GM19328 (cell line): ENCODE data around the gene SH2D1B.

ENCODE experiments used
- ATAC-seq: cut with Tn5 transposase; IDR thresholded peaks from one replicate; pipeline ENCODE4 v1.9.1; 2021; ENCODE audit warnings: mild to moderate bottlenecking, moderate library complexity; ENCODE audit not compliant: unreplicated experiment

Gene SH2D1B

DNA sequence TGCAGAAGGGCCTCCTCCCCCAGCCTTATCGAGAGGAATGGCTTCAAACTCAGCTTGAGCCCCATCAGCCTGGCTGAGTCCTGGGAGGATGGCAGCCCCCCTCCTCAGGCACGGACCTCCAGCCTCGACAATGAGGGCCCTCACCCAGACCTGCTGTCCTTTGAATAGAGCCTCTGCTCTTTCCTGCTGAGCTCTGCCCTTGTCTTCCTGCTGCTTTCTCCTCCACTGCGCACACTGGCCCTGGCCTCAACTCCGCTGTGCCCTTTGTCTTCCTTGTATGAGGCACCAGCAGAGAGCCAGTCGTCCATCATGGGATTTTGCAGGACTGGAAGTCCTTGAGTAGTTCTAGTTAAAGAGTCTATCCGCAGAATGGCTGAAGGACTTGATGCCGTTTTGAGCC lies 28.4 kb downstream of the SH2D1B start:
- ATAC-seq: no peak

DNA sequence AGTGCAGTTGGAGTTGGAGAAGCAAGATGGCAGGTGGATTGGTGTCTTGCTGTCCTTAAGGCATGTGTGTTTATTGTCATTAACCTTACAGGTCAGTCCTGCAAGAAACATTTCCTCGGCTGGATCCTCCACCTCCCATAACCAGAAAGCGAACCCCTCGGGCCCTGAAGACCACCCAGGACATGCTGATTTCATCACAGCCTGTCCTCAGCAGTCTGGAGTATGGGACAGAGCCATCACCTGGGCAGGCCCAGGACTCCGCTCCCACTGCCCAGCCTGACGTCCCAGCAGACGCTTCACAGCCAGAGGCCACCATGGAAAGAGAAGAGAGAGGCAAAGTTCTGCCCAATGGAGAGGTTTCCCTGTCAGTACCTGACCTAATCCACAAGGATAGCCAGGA lies 28.8 kb downstream of the SH2D1B start:
- ATAC-seq: no peak

DNA sequence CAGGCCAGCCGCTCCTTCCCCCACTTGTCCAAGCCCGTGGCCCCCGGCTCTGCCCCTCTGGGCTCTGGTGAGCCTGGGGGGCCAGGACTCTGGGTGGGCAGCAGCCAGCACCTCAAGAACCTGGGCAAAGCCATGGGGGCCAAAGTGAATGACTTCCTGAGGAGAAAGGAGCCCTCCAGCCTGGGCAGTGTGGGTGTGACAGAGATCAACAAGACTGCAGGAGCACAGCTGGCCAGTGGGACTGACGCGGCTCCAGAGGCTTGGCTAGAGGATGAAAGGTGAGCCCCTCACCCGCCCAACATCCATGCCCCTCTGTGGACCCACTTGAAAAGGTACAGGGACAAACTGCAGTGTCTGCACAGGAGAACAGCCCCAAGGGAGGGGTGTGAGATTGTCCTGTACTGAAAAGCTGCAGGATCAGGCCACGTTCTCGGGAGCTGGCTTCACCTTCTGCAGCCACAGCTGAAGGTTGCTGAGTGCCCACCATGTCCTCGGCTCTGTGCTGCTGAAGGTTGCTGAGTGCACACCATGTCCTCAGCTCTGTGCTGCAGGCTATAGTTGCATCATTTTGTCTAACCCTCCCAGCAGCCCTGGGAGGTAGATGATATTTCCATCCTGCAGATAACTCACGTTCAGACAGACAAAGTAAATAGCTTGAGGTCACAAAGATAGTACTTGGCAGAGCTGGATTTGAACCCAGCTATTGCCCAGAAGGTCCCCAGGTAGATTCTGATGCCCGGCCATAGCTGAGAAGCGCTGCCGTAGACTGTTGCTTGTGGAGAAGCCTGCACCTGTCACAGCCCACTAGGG lies 29.8 kb downstream of the SH2D1B start:
- ATAC-seq: no peak

DNA sequence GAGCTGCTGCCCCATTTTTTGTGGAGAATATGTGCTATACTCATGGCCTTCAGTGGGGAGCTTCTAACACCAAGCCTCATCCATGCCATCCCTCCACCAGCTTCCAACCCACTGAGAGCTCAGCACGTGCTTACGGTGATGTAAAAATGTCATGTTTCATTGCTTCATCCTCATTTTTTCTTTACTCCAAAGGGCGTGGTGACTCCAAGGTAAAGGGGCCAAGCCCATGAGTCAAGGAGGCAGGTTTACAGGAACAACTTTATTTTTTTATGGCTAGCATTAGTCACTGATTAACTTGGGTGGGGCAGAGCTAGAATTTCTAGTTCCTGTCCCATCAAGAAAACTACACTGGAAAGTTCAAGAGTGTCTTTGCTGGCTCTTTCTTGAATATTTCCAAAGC lies 30.6 kb downstream of the SH2D1B start, which contains the start of gene C1orf226:
C1orf226 (plus strand) TSS at position 346 of the 400 bp plus-strand sequence. CDS start 174 bp downstream, outside the sequence.
- no peak for ATAC-seq

DNA sequence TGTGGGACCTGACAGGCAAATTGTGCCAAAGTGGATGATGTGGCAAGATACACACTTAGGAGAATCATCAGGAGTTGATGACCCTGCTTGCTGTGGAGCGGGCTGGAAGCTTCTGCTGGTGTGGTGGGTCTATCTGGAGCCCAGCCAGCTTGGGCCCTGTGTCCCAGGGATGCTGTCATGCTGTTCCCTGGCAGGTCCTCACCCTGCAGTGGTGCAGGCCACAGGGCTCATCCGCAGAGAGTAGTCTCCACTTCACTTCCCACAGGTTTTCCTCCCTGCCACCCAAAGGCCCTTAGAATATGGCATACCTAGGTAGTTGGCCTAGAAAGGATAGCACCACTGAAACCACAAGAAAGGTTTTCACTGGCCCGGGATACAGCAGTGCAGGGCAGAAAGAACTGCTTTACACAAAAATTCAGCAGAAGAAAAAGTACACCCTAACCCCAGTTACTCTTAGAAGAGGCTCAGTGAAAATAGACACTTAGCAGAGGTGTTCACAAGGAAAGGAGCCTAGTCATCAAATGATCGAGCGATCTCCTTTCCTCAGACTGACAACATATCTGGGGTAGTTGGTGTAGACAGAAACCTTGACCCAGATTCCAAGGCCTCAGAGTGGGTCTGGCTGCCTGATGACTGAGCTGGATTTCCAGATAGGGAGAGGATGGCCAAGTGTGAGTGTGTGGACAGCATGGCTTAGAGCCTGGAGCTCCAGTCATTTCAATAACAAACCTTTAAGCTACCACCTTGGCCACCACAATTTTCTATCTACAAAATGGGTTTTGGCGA lies 31.7 kb downstream of the SH2D1B start:
- ATAC-seq: no peak

DNA sequence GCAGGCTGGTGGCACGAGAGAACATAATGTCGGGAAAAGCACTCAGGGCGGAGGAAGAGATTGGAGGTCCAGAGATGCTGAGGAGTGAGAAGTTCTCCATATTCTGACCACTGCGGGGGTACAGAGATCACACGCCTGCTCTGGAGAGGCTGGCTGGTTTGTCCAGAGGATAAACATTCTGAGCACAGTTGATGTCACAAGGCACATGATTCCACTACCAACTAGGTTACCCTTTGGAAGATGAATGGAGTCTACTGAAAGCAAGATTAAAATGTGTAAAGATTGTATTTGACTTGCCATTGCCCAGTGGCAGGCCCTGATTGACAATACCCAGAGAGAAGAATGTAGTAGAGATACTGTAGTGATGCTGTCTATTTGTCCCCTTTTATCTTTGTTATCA lies 35.2 kb downstream of the SH2D1B start, which contains the start of gene SPATA46:
SPATA46 (minus strand) TSS at position 164 of the 400 bp plus-strand sequence; CDS start at position 100, 64 bp downstream.
- no peak for ATAC-seq

DNA sequence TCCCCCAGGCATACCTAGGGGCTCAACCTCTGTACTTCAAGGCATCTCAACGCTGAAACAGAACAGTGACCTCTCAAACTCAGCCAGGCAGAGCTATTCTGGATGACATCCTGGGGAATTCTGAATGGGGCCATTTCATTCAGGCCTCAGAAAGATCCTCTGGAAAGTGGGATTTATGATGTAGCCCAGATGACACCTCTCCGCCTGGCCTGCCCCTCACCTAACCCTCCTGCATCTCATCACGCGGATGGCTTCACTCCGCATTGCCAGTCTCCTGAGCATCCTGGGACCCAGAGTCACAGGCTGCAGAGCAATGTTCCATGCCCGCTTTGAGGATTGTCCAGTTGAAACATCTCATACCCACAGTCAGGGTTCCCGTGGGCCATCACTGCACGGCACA lies 36.5 kb downstream of the SH2D1B start:
- ATAC-seq: no peak

DNA sequence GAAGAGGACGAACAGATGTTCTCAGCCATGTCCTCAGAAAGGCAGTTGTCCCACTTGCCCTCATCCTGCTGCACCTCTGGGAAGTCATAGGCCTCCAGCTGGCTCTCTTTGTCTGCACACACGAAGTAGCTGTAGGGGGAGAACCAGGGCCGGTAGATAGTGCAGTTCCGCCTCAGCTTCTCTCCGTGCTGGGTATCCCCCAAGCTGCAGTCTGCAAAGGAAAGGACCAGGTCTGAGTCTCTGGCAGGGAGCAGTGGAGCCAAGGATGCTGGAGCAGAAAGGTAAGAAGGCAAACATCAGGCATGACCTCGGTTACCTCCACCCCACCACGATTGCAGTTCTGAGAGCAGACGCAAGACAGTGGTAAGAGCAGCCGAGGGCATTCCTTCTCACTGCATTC lies 37.5 kb downstream of the SH2D1B start:
- no peak for ATAC-seq

DNA sequence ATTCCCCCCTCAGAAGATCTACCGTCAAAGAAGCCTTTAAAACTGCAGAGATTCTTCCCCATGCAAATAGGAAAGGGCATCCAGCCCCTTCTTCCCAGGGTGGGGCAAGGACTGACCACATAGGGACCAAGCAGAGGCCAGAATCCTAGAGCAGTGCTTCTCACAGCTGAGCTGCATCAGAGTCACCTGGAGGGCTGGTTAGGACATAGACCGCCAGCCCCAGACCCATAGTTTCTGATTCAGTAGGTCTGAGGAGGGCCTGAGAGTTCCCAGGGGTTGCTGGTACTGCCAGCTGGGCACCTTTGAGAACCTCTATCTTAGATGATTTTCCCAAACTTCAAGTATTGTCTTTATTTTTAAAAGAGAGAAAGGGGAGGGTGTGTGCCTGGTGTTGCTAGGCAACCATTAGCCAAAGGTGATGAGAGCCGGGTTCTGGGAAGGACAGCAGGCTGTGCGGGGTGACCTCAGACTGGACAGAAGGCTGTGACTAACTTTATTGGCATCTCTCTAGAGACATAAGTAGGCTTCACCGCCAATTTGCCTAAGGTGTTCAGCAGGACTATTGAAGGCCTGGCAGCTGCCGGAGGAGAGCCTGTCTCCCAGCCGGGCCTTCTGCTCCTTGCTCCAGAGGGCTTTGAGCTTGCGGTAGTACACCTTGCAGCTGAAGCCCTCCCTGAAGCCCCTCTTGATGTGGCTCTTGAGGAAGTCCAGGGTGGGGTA lies 38.2 kb downstream of the SH2D1B start:
- no peak for ATAC-seq

DNA sequence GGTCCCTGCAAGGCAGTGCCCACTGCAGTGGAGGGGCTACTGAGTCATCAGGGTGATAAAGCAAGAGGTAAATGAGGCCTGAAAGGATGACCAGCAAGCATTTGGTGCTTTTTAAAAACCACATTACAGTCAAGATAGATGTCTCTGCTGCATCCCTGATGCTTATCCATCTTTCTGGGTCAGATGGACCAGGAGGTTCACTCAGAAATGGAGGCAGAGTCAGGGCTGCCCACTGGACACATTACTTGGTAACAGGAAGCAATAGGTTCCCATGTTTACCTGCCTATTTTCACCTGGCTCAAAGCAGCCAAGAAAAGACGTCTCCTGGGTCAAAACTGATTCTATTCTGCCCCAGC lies 38.9 kb downstream of the SH2D1B start:
- no peak for ATAC-seq

DNA sequence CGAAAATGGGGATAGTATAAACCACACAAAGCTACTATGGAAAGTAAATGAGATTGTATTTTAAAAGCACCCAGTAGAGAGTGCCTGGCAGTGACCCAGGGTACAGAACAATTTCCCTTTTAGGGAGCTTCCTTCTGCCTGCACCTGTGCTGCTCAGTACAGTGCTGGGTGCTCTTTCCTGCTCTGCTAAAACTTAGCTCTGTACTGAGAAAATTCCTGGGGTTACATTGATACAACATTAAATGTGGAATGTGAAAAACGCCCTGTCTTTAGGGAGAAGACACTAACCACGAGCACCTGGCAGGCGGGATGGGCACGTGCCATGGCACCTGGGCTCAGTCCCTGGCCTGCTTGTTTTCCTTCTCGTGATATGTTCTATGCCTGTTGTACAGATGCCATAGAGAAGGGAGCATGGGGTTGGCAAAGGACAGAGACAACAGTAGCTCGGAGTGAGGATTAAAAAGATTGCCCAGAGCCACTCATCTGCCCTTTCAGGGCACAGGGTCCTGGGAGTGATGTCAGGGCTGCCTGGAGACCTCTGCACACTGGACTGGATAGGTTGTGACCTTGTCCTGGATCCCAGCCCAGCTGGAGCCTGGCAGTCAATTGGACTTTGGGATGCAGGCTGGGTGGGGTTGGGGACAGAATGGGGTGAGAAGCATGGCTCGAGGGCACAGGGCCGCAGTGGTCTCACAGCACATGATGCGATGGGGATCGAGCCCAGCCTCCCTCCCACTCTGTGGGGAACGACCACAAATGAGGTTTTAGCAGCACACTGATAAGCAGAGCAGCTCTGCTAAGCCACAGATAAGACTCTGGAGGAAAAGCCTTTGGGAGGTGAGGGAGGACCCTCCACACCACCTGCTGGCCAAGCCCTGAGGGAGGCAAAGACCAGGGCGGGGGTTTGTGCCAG lies 39.5 kb downstream of the SH2D1B start:
- no peak for ATAC-seq

DNA sequence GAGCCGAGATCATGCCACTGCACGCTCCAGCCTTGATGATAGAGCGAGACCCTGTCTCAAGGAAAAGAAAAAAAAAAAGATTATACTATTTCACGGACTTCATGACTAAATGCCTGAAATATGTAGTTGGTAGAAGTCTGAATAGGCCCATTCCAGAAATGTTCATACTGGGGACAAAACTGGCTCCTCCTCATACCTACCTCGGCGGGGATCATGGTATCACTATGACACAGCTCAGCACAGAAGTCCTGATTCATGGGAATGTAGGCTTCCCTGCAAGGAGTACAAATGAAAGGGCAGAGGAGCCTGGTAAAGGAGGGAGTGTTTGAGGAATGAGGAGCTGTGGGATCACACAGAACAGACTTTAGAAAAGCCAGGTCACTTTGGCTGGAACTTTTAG lies 40.3 kb downstream of the SH2D1B start:
- ATAC-seq: no peak

DNA sequence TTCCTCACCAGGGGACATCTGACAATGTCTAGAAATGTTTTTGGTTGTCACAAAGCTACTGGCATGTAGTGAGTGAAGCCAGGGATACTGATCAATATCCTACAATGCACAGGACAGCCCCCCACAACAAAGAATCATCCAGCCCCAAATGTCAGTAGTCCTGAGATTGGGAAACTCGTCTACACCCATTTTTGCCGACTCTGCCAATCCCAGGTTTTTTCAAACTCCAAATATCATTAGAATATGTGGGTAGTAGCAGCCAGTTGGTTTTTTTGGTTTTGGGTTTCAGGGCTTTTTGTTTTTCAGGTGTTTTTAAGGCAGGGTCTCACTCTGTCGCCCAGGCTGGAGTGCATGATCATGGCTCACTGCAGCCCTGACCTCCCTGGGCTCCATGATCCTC lies 41.2 kb downstream of the SH2D1B start:
- no peak for ATAC-seq

DNA sequence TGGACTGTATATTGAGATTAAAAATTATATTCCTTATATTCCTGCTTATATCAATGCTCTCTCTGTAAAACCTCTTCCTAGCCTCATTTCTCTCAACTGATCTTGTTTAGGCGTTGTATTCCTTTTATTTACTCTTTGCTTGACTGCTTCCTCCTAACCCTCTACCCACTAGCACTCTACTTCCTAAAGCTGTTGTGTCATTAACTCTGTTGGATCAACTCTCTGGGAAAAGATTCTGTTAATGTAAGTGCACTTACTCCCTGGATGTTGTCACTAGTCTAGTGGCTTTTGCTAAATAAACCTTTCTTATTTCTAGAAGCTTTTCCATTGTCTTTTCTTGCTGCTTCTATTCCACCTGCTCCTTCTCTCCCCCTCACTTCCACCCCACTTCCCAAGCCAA lies 41.8 kb downstream of the SH2D1B start:
- no peak for ATAC-seq

DNA sequence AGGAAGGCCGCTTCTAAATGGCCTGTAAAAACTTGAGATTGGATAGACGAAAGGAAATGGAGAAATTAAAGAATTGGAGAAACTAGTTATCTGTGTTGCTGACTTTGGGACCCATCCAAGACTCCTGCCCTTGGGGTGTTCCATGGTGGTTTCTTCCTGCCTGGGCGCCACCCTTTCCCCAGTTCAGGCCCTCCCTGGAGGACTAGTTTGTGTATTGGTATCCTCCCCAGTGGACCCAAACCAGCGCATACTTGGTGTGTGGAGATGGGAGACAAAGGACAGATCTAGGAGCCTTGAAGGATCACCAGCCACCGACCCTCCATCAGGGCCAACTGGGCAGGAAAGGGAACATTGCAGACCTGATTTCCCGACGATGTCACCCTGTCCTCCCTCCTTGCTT lies 42.4 kb downstream of the SH2D1B start:
- ATAC-seq: no peak

DNA sequence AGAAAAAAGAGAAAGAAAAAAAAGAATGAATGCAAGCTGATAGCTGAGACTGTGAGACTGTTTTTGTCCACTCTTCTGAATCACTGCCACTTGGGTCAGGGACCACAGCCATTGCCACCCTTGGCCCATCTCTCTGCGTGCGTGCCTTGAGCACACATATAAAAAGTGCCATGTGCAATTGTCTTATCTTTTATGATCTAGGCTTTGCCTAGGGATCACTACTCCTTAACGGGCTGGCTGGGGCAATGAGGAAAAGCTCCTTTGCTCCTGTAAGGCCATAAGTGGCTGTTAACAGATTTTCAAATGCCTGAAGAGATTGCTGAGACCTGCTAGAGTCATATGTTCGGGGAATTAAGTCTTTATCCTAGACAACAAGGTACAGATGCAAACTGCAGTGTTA lies 43.5 kb downstream of the SH2D1B start:
- no peak for ATAC-seq

DNA sequence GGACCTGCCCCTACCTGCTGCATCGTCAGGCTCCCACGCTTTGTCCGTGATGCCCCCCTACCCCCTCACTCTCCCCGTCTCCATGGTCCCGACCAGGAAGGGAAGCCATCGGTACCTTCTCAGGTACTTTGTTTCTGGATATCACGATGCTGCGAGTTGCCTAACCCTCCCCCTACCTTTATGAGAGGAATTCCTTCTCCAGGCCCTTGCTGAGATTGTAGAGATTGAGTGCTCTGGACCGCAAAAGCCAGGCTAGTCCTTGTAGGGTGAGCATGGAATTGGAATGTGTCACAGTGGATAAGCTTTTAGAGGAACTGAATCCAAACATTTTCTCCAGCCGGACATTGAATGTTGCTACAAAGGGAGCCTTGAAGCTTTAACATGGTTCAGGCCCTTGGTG lies 44.2 kb downstream of the SH2D1B start:
- ATAC-seq: no peak

DNA sequence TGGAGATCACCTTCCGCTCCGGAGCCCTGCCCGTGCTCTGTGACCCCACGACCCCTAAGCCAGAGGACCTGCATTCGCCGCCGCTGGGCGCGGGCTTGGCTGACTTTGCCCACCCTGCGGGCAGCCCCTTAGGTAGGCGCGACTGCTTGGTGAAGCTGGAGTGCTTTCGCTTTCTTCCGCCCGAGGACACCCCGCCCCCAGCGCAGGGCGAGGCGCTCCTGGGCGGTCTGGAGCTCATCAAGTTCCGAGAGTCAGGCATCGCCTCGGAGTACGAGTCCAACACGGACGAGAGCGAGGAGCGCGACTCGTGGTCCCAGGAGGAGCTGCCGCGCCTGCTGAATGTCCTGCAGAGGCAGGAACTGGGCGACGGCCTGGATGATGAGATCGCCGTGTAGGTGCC lies 44.9 kb downstream of the SH2D1B start:
- ATAC-seq: no peak

DNA sequence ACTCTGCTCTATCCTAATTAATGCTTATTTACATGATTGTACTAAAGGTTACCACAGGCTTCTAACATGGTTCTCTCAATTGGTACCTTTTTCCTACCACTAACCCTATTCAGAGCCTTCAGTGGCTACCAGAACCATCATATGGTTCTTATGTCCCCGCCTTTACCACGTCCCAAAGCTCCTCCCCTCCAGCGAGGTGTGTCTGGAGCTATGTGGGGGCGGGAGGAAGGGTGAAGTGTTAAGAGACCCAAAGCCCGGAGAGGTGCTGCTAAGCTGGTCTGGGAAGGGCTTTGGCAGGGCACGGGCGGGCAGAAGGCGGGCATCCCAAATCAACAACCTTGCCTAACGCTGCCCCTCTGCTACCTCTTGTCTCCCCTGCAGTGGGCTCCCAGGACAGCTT lies 45.3 kb downstream of the SH2D1B start:
- no peak for ATAC-seq

DNA sequence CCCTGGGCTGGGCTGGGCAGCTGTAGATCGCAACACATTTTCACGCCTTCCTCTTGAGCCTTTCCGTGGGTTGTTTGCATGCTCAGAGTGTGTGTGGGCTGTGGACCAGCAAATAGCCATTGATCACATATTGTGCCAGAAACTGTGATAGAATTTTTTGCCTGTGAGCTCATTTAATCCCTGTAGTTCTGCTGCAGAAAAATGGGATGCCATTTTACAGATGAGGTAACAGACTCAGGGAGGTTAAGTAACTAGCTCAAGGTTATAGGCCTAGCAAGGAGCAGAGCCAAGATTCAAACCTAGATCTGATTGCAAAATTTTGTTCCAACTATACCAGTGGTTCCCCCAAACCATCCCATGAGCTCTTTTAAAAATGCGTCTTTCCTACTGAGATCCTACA lies 45.8 kb downstream of the SH2D1B start:
- no peak for ATAC-seq
